Loucy (cell line): ENCODE data around the gene SUPT3H.
A peak's percentile ranks its signal among the peaks of the same experiment; 100 is the strongest.

Source experiments
- H2AFZ ChIP-seq: fragments of 200-600 bp; sonication (generic); 2 replicates; pipeline ENCODE4 v1.6.0; 2016; ENCODE audit warnings: antibody characterized with exemption, mild to moderate bottlenecking, low read length, moderate library complexity
- H3F3A ChIP-seq: fragments of 200-600 bp; 2 replicates; pipeline ENCODE4 v1.6.0; 2016; ENCODE audit warnings: antibody characterized with exemption, low read depth, mild to moderate bottlenecking
- H3K27me3 ChIP-seq: fragments of 200-600 bp; sonication (generic); 2 replicates; pipeline ENCODE4 v1.6.1; 2014; ENCODE audit warnings: low read length, mild to moderate bottlenecking; ENCODE audit not compliant: insufficient read depth, poor library complexity, severe bottlenecking
- H3K36me3 ChIP-seq: fragments of 200-600 bp; sonication (generic); 2 replicates; pipeline ENCODE4 v1.6.1; 2016; ENCODE audit warnings: low read length; ENCODE audit not compliant: insufficient read depth
- H3K4me1 ChIP-seq: fragments of 200-600 bp; sonication (generic); 2 replicates; pipeline ENCODE4 v1.5.1; 2014; ENCODE audit warnings: low read length, mild to moderate bottlenecking; ENCODE audit not compliant: insufficient read depth, poor library complexity, severe bottlenecking
- H3K4me2 ChIP-seq: fragments of 200-600 bp; sonication (generic); 2 replicates; pipeline ENCODE4 v1.6.0; 2014; ENCODE audit warnings: antibody characterized with exemption, low read length, low read depth, mild to moderate bottlenecking; ENCODE audit not compliant: poor library complexity, severe bottlenecking
- H3K4me3 ChIP-seq: fragments of 200-600 bp; sonication (generic); 2 replicates; pipeline ENCODE4 v1.5.1; 2014; ENCODE audit warnings: low read length, mild to moderate bottlenecking, mixed read lengths; ENCODE audit not compliant: poor library complexity, severe bottlenecking
- H3K79me2 ChIP-seq: fragments of 200-600 bp; sonication (generic); 2 replicates; pipeline ENCODE4 v1.6.1; 2014; ENCODE audit warnings: low read length; ENCODE audit not compliant: insufficient read depth
- H3K9ac ChIP-seq: fragments of 200-600 bp; sonication (generic); 2 replicates; pipeline ENCODE4 v1.6.0; 2014; ENCODE audit warnings: mild to moderate bottlenecking, low read depth, low read length, moderate library complexity; ENCODE audit not compliant: poor library complexity, severe bottlenecking
- H3K9me2 ChIP-seq: fragments of 200-600 bp; sonication (generic); replicated peaks from 2 replicates; pipeline ENCODE4 v1.6.1; 2016; ENCODE audit warnings: low read depth, low read length, mixed read lengths
- H3K9me3 ChIP-seq: fragments of 200-600 bp; sonication (generic); 2 replicates; pipeline ENCODE4 v1.6.1; 2014; ENCODE audit warnings: mild to moderate bottlenecking, antibody characterized with exemption, low read length, low read depth; ENCODE audit not compliant: insufficient read depth
- H4K20me1 ChIP-seq: fragments of 200-600 bp; sonication (generic); 2 replicates; pipeline ENCODE4 v1.6.0; 2014; ENCODE audit warnings: antibody characterized with exemption, low read length, mild to moderate bottlenecking; ENCODE audit not compliant: insufficient read depth, poor library complexity, severe bottlenecking
- CTCF ChIP-seq: fragments of 200-600 bp; sonication (generic); conservative IDR thresholded peaks from 2 replicates; pipeline ENCODE4 v1.5.1; 2014; ENCODE audit warnings: mild to moderate bottlenecking, antibody characterized with exemption, low read length
- EZH2phosphoT487 ChIP-seq: fragments of 200-600 bp; IDR thresholded peaks from 2 replicates; pipeline ENCODE4 v1.6.1; 2018; ENCODE audit warnings: antibody characterized with exemption, mild to moderate bottlenecking, moderate library complexity, borderline replicate concordance

SUPT3H gene

GRCh38 chr6:45201484-45201883, 176.2 kb downstream of the SUPT3H start:
- Histone ChIP-seq H2AFZ (no peak overlapping the region), H3K4me3 (no peak overlapping the region), H3K9ac (no peak overlapping the region), H3F3A (peaks cover 9% of the 10 kb centered on the region; the same call in 1 of the 2 replicates), H4K20me1 (no peaks in the 10 kb centered on the region), H3K4me1 (peaks cover 65% of the 10 kb centered on the region), H3K27me3 (no peaks in the 10 kb centered on the region), H3K79me2 (no peaks in the 10 kb centered on the region), H3K9me2 (no peaks in the 10 kb centered on the region), H3K4me2 (peak overlapping the region; percentile 7), H3K36me3 (no peaks in the 10 kb centered on the region), H3K9me3 (no peaks in the 10 kb centered on the region)
- no peak for TF ChIP-seq CTCF
- no peak for TF ChIP-seq EZH2phosphoT487

- Histone ChIP-seq H3K9me2 (no peaks in the 10 kb centered on the region), H3K4me2 (peak overlapping the region; percentile 75), H4K20me1 (no peaks in the 10 kb centered on the region), H3K79me2 (no peaks in the 10 kb centered on the region), H3K27me3 (no peaks in the 10 kb centered on the region), H3K4me3 (peak overlapping the region; percentile 63), H2AFZ (no peak overlapping the region), H3K9me3 (no peaks in the 10 kb centered on the region), H3K36me3 (no peaks in the 10 kb centered on the region), H3K4me1 (peaks cover 75% of the 10 kb centered on the region), H3F3A (peaks cover 9% of the 10 kb centered on the region; the same call in 1 of the 2 replicates), H3K9ac (peak overlapping the region; percentile 66)
- TF ChIP-seq EZH2phosphoT487 (no peak), CTCF (no peak)
Measured at GRCh38 chr6:45200510-45200909, 177.2 kb downstream of the SUPT3H start.

- Histone ChIP-seq H3F3A (peaks cover 17% of the 10 kb centered on the region; the same call in 1 of the 2 replicates), H3K4me2 (peak overlapping the region; percentile 75), H3K9me3 (no peaks in the 10 kb centered on the region), H2AFZ (no peak overlapping the region), H3K9ac (peak overlapping the region; percentile 66), H4K20me1 (no peaks in the 10 kb centered on the region), H3K79me2 (no peaks in the 10 kb centered on the region), H3K36me3 (no peaks in the 10 kb centered on the region), H3K4me3 (peak overlapping the region; percentile 63), H3K9me2 (no peaks in the 10 kb centered on the region), H3K4me1 (peaks cover 80% of the 10 kb centered on the region), H3K27me3 (no peaks in the 10 kb centered on the region)
- TF ChIP-seq EZH2phosphoT487 (no peak), CTCF (no peak)
Measured at GRCh38 chr6:45199554-45199953, 178.2 kb downstream of the SUPT3H start.
